Caki2 (cell line): ENCODE measurements around the gene IGFBPL1. TPM values are rescaled to one million over a fixed set of nuclear protein-coding genes. Genes with fewer than 3 reads are reported as not detected.

ENCODE experiments used
- DNase-seq: peaks from one replicate; pipeline ENCODE4 v3.0.0-alpha.2; 2015; ENCODE audit warnings: low read depth
- in situ Hi-C: cut with HindIII; loops from 2 replicates; pipeline ENCODE4 v1.10.0; 2016; ENCODE audit warnings: low sequenced_read_pairs, low pct_unique_long_range_greater_than_20kb, mixed read lengths
- total RNA-seq: library from RNA; depleted of rRNA; stranded (reverse); fragments of >200 nt; shearing (Covaris generic); gene quantifications from 2 replicates; pipeline ENCODE4 v1.2.3, GENCODE V29; 2014; ENCODE audit warnings: low replicate concordance

The IGFBPL1 gene
- total RNA-seq, 1 experiment from 2014 or later = 7.6 TPM

GRCh38 chr9:38435521-38435920, 11.3 kb upstream of the IGFBPL1 start:
- in situ Hi-C loops = no loop called here
- DNase-seq = no peak

GRCh38 chr9:38434853-38435252, 10.6 kb upstream of the IGFBPL1 start:
- in situ Hi-C loops = no loop called here
- DNase-seq = no peak

GRCh38 chr9:38434365-38434764, 10.1 kb upstream of the IGFBPL1 start:
- in situ Hi-C loops = no loop called here

GRCh38 chr9:38432922-38433510, 8.8 kb upstream of the IGFBPL1 start:
- in situ Hi-C loops = no loop called here
- DNase-seq = peak; percentile 10

More at GRCh38 chr9:38434365-38434764, 10.1 kb upstream of the IGFBPL1 start:
- DNase-seq = no peak

GRCh38 chr9:38431116-38431515, 6.9 kb upstream of the IGFBPL1 start:
- in situ Hi-C loops = no loop called here
- DNase-seq = no peak

- DNase-seq = no peak
- in situ Hi-C loops = no loop called here
Observed at GRCh38 chr9:38428062-38428461, 3.8 kb upstream of the IGFBPL1 start.

- in situ Hi-C loops = no loop called here
- DNase-seq = no peak
Observed at GRCh38 chr9:38424918-38425317, 664 bp upstream of the IGFBPL1 start.

- DNase-seq = no peak
- in situ Hi-C loops = no loop called here
Observed at GRCh38 chr9:38423273-38423972, 831 bp downstream of the IGFBPL1 start.

- no peak for DNase-seq
- in situ Hi-C loops = no loop called here
Observed at GRCh38 chr9:38422555-38423260, 1.5 kb downstream of the IGFBPL1 start.

- DNase-seq = no peak
- in situ Hi-C loops = no loop called here
Observed at GRCh38 chr9:38421498-38422211, 2.6 kb downstream of the IGFBPL1 start.

- DNase-seq = no peak
- in situ Hi-C loops = no loop called here
Observed at GRCh38 chr9:38419181-38419580, 5.1 kb downstream of the IGFBPL1 start.

- in situ Hi-C loops = no loop called here
- no peak for DNase-seq
Observed at GRCh38 chr9:38418366-38418765, 5.9 kb downstream of the IGFBPL1 start.

GRCh38 chr9:38417003-38417945, 7.0 kb downstream of the IGFBPL1 start:
- no peak for DNase-seq
- in situ Hi-C loops = no loop called here

- in situ Hi-C loops = no loop called here
- no peak for DNase-seq
Observed at GRCh38 chr9:38416461-38416860, 7.8 kb downstream of the IGFBPL1 start.

GRCh38 chr9:38415856-38416255, 8.4 kb downstream of the IGFBPL1 start:
- in situ Hi-C loops = no loop called here
- DNase-seq = no peak

GRCh38 chr9:38414040-38414723, 10.1 kb downstream of the IGFBPL1 start:
- in situ Hi-C loops = no loop called here
- DNase-seq = no peak

- in situ Hi-C loops = no loop called here
- no peak for DNase-seq
Observed at GRCh38 chr9:38413283-38413682, 11.0 kb downstream of the IGFBPL1 start.
